ENCODE measurements around the gene PTPN4.
A peak's percentile ranks its signal among the peaks of the same experiment; 100 is the strongest.

- no peak for TF ChIP-seq MAX (IDR thresholded peaks at IDR 0.05)
- TF ChIP-seq RXRA (IDR thresholded peaks at IDR 0.05; ENCODE audit: insufficient read depth, low read depth, low read length): no peak
- TF ChIP-seq CTCF (IDR thresholded peaks at IDR 0.05; ENCODE audit: control extremely low read depth in 1 of 3, insufficient read depth in 1 of 3, low read depth in 1 of 3, low read length in 3 of 3): peak in 1 of 3 experiments; percentile 19; a peak in 1 of 4 replicates
- no peak for TF ChIP-seq POLR2A (IDR thresholded peaks at IDR 0.05; ENCODE audit: control extremely low read depth in 1 of 2, low read depth in 2 of 2, low read length in 2 of 2)
- TF ChIP-seq ATF2 (IDR thresholded peaks at IDR 0.05; ENCODE audit: low read length): no peak
- TF ChIP-seq CEBPB (IDR thresholded peaks at IDR 0.05; ENCODE audit: low read depth, low read length): no peak
- no peak for TF ChIP-seq SP1 (IDR thresholded peaks at IDR 0.05; ENCODE audit: low read depth, low read length)
- no peak for TF ChIP-seq POLR2AphosphoS5 (IDR thresholded peaks at IDR 0.05; ENCODE audit: low read depth, low read length)
Measured at GRCh38 chr2:119859528-119859927, 99.8 kb downstream of the PTPN4 start.

All from H1 (cell line).